Vagina (tissue), 2 donors: ENCODE measurements around the gene CDC45.

Experiments
- POLR2A ChIP-seq, 2 donors: fragments of 450-650 bp; IDR thresholded peaks; one replicate each; pipeline ENCODE4 v1.6.1; 2017; ENCODE audit warnings: antibody characterized with exemption in 2 of 2, mild to moderate bottlenecking in 2 of 2, moderate library complexity in 2 of 2
- POLR2AphosphoS5 ChIP-seq, 2 donors: sonication (generic); formaldehyde crosslinking; IDR thresholded peaks; one replicate each; pipeline ENCODE4 v1.9.0; 2017; ENCODE audit warnings: antibody characterized with exemption in 2 of 2, mild to moderate bottlenecking in 2 of 2, low read depth in 1 of 2; ENCODE audit not compliant: insufficient read depth in 1 of 2
- TF ChIP-seq, protein P1 (sequence below), 3 experiments: fragments of 450-650 bp in 2 of 3; fragments of 200-600 bp in 1 of 3; sonication (generic) in 1 of 3; IDR thresholded peaks; one replicate each; pipeline ENCODE4 v1.5.1; 2017 to 2019; ENCODE audit warnings: antibody characterized with exemption in 3 of 3, mild to moderate bottlenecking in 2 of 3, moderate library complexity in 2 of 3

DNA sequence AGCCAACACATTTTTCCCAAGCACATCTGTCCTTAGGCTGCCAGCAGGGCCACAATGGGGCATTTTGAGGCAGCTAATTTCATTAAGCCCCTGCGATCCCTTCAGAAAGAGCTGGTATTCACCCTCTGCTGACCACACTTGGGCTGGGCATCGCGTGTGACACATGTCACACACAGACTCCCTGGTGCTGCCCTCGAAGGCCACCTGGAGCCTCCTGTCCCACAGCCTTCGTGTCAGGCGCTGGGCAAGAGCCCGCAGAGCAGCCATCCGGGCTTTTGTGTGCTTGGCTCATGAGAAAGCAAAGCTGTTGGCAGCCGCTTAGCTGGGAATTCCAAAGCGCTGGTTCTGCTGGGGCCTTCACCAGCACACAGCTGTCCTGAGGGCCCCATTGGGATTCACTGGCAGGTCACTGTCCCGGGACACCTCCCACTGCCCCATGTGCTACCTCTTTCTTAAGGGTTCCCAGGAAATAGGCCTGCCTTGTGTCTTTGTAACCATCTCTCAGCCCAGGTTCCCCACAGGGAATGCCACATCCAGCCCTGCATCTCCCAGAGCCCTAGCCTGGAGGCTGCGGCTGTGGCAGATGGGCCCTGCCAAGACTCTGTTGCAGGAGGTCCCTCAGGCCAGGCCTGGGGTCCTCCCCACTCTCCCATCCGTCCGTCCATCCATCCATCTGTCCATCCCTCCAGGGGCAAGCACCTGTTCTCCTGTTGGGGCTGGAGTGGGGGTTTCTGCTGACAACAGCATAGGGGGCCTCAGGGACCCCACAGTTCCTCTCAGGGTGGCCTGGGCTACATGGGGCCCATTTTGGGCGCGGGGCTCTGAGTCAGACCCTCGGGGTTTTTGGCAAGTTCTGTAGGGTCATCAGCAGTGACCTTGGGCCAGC lies 39.6 kb downstream of the CDC45 start:
- TF ChIP-seq, protein P1, sequence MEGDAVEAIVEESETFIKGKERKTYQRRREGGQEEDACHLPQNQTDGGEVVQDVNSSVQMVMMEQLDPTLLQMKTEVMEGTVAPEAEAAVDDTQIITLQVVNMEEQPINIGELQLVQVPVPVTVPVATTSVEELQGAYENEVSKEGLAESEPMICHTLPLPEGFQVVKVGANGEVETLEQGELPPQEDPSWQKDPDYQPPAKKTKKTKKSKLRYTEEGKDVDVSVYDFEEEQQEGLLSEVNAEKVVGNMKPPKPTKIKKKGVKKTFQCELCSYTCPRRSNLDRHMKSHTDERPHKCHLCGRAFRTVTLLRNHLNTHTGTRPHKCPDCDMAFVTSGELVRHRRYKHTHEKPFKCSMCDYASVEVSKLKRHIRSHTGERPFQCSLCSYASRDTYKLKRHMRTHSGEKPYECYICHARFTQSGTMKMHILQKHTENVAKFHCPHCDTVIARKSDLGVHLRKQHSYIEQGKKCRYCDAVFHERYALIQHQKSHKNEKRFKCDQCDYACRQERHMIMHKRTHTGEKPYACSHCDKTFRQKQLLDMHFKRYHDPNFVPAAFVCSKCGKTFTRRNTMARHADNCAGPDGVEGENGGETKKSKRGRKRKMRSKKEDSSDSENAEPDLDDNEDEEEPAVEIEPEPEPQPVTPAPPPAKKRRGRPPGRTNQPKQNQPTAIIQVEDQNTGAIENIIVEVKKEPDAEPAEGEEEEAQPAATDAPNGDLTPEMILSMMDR (IDR thresholded peaks at IDR 0.05): no peak
- TF ChIP-seq POLR2AphosphoS5 (IDR thresholded peaks at IDR 0.05; ENCODE audit: insufficient read depth in 1 of 2, low read depth in 1 of 2): no peak
- TF ChIP-seq POLR2A (IDR thresholded peaks at IDR 0.05): no peak
